C4-2B (cell line): ENCODE measurements around the gene MT1G.

Experiments
- ZFX ChIP-seq: fragments of 450-650 bp; IDR thresholded peaks from 2 replicates; pipeline ENCODE4 v1.6.1; 2017
- TF ChIP-seq, protein P1 (sequence below): fragments of 450-650 bp; conservative IDR thresholded peaks from 2 replicates; pipeline ENCODE4 v1.5.1; 2017; ENCODE audit warnings: mild to moderate bottlenecking

DNA sequence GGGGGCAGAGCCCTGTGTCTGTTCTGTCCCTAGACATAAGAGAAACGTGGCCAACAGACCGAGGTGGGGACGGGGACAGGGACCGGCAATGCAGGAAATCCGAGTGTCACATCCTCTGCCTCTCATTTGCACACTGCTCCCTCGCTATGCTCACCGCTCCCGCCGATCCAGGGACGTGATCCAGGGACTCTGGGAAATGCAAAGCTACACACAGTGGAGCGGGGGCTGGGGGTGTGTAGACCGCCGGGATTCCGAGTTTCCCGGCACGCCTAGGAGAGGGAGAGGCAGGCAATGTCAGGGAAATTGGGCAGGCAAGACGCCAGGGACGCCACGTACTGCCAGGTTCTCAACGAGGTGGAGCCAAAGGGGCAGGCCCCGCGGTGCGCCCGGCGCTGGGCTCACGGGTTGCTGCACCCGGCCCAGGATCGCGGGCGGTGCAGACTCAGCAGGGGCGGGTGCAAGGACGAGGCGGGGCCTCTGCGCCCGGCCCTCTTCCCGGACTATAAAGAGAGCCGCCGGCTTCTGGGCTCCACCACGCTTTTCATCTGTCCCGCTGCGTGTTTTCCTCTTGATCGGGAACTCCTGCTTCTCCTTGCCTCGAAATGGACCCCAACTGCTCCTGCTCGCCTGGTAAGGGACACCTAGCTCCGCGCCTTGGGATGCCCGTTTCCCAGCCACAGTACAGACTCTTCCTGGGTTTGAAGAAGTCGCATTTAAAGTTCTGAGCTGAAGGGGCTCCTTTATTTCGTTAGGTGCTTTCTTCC is 14.3 kb upstream of the MT1G start, which contains the start of gene MT1X:
- TF ChIP-seq, protein P1, sequence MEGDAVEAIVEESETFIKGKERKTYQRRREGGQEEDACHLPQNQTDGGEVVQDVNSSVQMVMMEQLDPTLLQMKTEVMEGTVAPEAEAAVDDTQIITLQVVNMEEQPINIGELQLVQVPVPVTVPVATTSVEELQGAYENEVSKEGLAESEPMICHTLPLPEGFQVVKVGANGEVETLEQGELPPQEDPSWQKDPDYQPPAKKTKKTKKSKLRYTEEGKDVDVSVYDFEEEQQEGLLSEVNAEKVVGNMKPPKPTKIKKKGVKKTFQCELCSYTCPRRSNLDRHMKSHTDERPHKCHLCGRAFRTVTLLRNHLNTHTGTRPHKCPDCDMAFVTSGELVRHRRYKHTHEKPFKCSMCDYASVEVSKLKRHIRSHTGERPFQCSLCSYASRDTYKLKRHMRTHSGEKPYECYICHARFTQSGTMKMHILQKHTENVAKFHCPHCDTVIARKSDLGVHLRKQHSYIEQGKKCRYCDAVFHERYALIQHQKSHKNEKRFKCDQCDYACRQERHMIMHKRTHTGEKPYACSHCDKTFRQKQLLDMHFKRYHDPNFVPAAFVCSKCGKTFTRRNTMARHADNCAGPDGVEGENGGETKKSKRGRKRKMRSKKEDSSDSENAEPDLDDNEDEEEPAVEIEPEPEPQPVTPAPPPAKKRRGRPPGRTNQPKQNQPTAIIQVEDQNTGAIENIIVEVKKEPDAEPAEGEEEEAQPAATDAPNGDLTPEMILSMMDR = no peak
- no peak for TF ChIP-seq ZFX
